Mononuclear cell (primary cell): Measurements from ENCODE around the gene ZNF426. TPM values are rescaled to one million over a fixed set of nuclear protein-coding genes. Genes with fewer than 3 reads are reported as not detected.

Experiments used
- H3K27me3 ChIP-seq: 2 replicates; pipeline ENCODE4 v1.6.0; 2011; ENCODE audit warnings: low read length, control low read depth; ENCODE audit not compliant: insufficient read depth
- H3K4me1 ChIP-seq: 2 replicates; pipeline ENCODE4 v1.5.1; 2011; ENCODE audit warnings: mild to moderate bottlenecking, low read length, control low read depth; ENCODE audit not compliant: insufficient read depth
- H3K4me3 ChIP-seq: 2 replicates; pipeline ENCODE4 v1.5.1; 2011; ENCODE audit warnings: mild to moderate bottlenecking, low read length, moderate library complexity
- H3K9me3 ChIP-seq: 2 replicates; pipeline ENCODE4 v1.5.1; 2011; ENCODE audit warnings: low read depth, mild to moderate bottlenecking, control low read depth, low read length
- total RNA-seq: library from RNA; depleted of rRNA; stranded (reverse); fragments of >200 nt; gene quantifications from one replicate; pipeline ENCODE4 v1.2.3, GENCODE V29; 2012

Gene ZNF426
- total RNA-seq, 1 donor: 16.7 TPM

GRCh38 chr19:9531933-9532332 is 6.5 kb downstream of the ZNF426 start:
- Histone ChIP-seq H3K4me1 (peaks cover under 1% of the 10 kb centered on the region), H3K4me3 (no peak overlapping the region), H3K9me3 (peaks cover 55% of the 10 kb centered on the region), H3K27me3 (no peaks in the 10 kb centered on the region)

DNA sequence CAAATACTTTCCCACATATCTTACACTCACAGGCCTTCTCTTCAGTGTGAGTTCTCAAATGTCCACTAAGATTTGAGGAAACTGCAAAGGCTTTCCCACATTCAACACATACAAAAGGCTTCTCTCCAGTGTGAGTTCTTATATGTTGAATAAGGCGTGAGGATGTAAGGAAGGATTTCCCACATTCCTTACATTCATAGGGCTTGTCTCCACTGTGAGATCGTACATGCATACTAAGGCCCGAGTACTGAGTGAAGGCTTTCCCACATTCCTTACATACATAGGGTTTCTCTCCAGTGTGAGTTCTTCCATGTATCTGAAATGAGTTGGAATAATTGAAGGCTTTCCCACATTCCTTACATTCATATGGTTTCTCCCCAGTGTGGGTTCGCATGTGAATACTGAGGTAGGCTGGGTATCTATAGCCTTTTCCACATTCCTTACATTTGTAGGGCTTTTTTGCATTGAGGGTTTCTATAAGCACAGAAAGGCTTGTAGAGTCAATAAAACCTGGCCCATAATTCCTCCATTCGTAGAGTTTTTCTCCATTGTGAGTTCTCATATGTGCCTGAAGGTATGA is 9.6 kb downstream of the ZNF426 start:
- Histone ChIP-seq H3K4me1 (no peaks in the 10 kb centered on the region), H3K27me3 (no peaks in the 10 kb centered on the region), H3K4me3 (no peak overlapping the region), H3K9me3 (peaks cover 76% of the 10 kb centered on the region)

GRCh38 chr19:9523885-9524474 is 14.5 kb downstream of the ZNF426 start:
- no peak overlapping the region for H3K4me3 ChIP-seq
- no peaks in the 10 kb centered on the region for H3K27me3 ChIP-seq
- H3K4me1 ChIP-seq: no peaks in the 10 kb centered on the region
- H3K9me3 ChIP-seq: peaks cover 64% of the 10 kb centered on the region

DNA sequence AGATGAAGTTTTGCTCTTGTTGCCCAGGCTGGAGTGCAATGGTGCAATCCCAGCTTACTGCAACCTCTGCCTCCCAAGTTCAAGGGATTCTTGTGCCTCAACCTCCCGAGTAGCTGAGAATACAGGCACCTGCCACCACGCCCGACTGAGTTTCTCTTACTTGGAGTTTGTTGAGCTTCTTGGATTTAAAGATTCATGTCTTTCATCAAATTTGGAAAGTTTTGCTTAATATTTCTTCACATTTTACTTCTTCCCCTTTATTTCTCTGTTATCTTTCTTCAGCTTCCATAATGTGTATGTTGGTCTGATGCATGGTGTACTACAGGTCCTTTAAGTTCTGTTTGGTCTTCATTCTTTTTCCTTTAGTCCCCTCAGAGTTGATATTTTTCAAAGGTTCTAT is 31.2 kb downstream of the ZNF426 start:
- no peaks in the 10 kb centered on the region for H3K4me1 ChIP-seq
- no peaks in the 10 kb centered on the region for H3K27me3 ChIP-seq
- peaks cover 15% of the 10 kb centered on the region for H3K9me3 ChIP-seq
- H3K4me3 ChIP-seq: no peak overlapping the region

- no peaks in the 10 kb centered on the region for H3K4me1 ChIP-seq
- peaks cover 3% of the 10 kb centered on the region for H3K27me3 ChIP-seq
- H3K4me3 ChIP-seq: no peak overlapping the region
- H3K9me3 ChIP-seq: peaks cover 14% of the 10 kb centered on the region
These were observed 37.6 kb downstream of the ZNF426 start for GRCh38 chr19:9500796-9501195.

DNA sequence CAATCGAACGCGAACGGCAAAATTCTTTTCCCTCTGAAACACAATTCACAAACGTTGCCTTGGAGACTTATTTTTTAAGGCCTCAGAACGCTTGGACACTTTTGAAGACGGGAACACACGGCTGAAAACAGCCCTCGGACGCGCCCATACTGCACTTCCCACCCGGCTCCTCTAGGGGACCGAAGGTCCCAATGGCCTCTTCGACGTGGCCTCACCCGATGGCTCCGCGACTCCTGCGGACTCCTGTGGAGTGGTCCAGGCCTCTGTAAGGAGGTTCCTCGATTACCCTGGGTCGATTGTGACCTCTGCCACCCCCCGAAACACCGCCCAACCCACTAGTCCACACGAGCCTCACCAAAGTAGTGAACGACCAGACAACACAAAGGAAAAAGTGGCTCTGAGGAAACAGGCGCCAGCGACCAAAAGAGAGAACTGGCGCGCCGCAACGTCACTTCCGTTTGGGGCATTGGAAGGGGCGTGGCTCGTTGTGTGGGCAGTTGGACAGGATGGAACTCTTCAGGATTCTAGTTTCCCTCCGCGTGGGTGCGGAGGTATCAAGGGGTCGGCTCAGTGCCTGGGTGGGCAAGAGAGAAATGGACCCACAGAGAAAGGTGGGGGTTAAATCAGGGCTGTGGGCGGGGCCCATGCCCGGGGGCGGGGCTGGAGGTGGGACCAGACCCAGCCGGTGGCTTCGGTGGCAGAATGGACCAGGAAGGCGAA is 40.1 kb downstream of the ZNF426 start, which contains the start of gene ZNF560:
Gene ZNF560, minus strand, starts transcription at position 434 of the 720 bp plus-strand sequence. CDS start 23,303 bp downstream, outside the sequence.
- Histone ChIP-seq H3K4me1 (no peaks in the 10 kb centered on the region), H3K27me3 (peaks cover 3% of the 10 kb centered on the region), H3K9me3 (peaks cover 10% of the 10 kb centered on the region), H3K4me3 (no peak within 1 kb of the TSS)

DNA sequence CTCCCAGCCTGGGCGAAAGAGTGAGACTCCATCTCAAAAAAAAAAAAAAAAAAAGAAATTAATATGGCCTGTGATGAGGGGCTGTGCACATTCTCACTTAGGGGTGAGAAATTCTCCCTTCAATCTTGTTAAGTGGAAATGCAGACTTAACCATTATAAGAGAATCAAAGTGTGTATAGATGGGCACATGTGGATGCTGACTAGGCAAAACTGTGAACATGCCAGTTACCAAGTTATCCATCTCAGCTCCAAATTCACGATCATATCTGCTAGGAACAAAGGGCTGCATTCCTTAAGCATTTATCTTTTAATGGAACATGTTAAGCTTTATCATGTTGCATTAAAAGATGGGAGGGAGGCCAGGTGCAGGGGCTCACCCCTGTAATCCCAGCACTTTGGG is 44.3 kb downstream of the ZNF426 start:
- H3K4me1 ChIP-seq: no peaks in the 10 kb centered on the region
- H3K4me3 ChIP-seq: no peak overlapping the region
- H3K9me3 ChIP-seq: peaks cover 6% of the 10 kb centered on the region
- peaks cover 3% of the 10 kb centered on the region for H3K27me3 ChIP-seq

GRCh38 chr19:9487016-9487415 is 51.4 kb downstream of the ZNF426 start:
- no peaks in the 10 kb centered on the region for H3K4me1 ChIP-seq
- peaks cover 36% of the 10 kb centered on the region for H3K9me3 ChIP-seq
- H3K4me3 ChIP-seq: no peak overlapping the region
- no peaks in the 10 kb centered on the region for H3K27me3 ChIP-seq

GRCh38 chr19:9485140-9485539 is 53.3 kb downstream of the ZNF426 start:
- Histone ChIP-seq H3K4me1 (no peaks in the 10 kb centered on the region), H3K4me3 (no peak overlapping the region), H3K27me3 (no peaks in the 10 kb centered on the region), H3K9me3 (peaks cover 36% of the 10 kb centered on the region)

GRCh38 chr19:9474975-9475374 is 63.5 kb downstream of the ZNF426 start:
- no peak overlapping the region for H3K4me3 ChIP-seq
- peaks cover 27% of the 10 kb centered on the region for H3K9me3 ChIP-seq
- no peaks in the 10 kb centered on the region for H3K4me1 ChIP-seq
- H3K27me3 ChIP-seq: no peaks in the 10 kb centered on the region

Other genes starting within 250 kb of the ZNF426 start
- gene ZNF699, start 228.8 kb downstream of the ZNF426 start, total RNA-seq: 22.5 TPM
- 10.3 TPM for gene ZNF559, start 214.5 kb downstream of the ZNF426 start, total RNA-seq
- gene ZNF177, start 175.6 kb downstream of the ZNF426 start, total RNA-seq: 0.10 TPM
- 31.6 TPM for gene ZNF266, start 103.1 kb downstream of the ZNF426 start, total RNA-seq
- gene ZNF560, start 40.0 kb downstream of the ZNF426 start, total RNA-seq: not detected
- 38.1 TPM for gene ZNF121, start 45.9 kb upstream of the ZNF426 start, total RNA-seq
- 32.1 TPM for gene ZNF561, start 82.6 kb upstream of the ZNF426 start, total RNA-seq
- 18.9 TPM for gene ZNF562, start 136.5 kb upstream of the ZNF426 start, total RNA-seq
- 4.8 TPM for gene ZNF846, start 230.1 kb upstream of the ZNF426 start, total RNA-seq